ENCODE data around the gene PYGL.

Gene PYGL

GRCh38 chr14:50931559-50931958 is 12.7 kb downstream of the PYGL start:
- H3K27ac ChIP-seq (ENCODE audit: low read length): no peak overlapping the region
- H2AFZ ChIP-seq (ENCODE audit: low read depth, low read length): no peak overlapping the region
- H3K4me1 ChIP-seq (ENCODE audit: low read length): peaks cover 3% of the 10 kb centered on the region
- H3K27me3 ChIP-seq (ENCODE audit: low read depth, low read length): peaks cover 3% of the 10 kb centered on the region; the same call in 1 of the 2 replicates
- H3K9me3 ChIP-seq (ENCODE audit: insufficient read depth, low read length): no peaks in the 10 kb centered on the region
- no peaks in the 10 kb centered on the region for H4K20me1 ChIP-seq (ENCODE audit: insufficient read depth, low read length)
- TF ChIP-seq CTCF (IDR thresholded peaks at IDR 0.05; ENCODE audit: low read depth, low read length): no peak
- no peak for TF ChIP-seq EZH2phosphoT487 (IDR thresholded peaks at IDR 0.05; ENCODE audit: low read depth)
- H3K9ac ChIP-seq (ENCODE audit: low read length): no peak overlapping the region
- no peaks in the 10 kb centered on the region for H3K36me3 ChIP-seq (replicated peaks; ENCODE audit: low read depth, low read length)
- no peaks in the 10 kb centered on the region for H3K79me2 ChIP-seq (ENCODE audit: low read length)
- no peak overlapping the region for H3K4me2 ChIP-seq (ENCODE audit: low read length)
- no peak overlapping the region for H3K4me3 ChIP-seq (ENCODE audit: low read length)

GRCh38 chr14:50929506-50929905 is 14.8 kb downstream of the PYGL start:
- no peak overlapping the region for H3K9ac ChIP-seq (ENCODE audit: low read length)
- no peak overlapping the region for H3K4me2 ChIP-seq (ENCODE audit: low read length)
- TF ChIP-seq EZH2phosphoT487 (IDR thresholded peaks at IDR 0.05; ENCODE audit: low read depth) (no peak), CTCF (IDR thresholded peaks at IDR 0.05; ENCODE audit: low read depth, low read length) (no peak)
- no peak overlapping the region for H2AFZ ChIP-seq (ENCODE audit: low read depth, low read length)
- H3K27ac ChIP-seq (ENCODE audit: low read length): no peak overlapping the region
- H3K36me3 ChIP-seq (replicated peaks; ENCODE audit: low read depth, low read length): no peaks in the 10 kb centered on the region
- H3K9me3 ChIP-seq (ENCODE audit: insufficient read depth, low read length): no peaks in the 10 kb centered on the region
- H3K4me1 ChIP-seq (ENCODE audit: low read length): no peaks in the 10 kb centered on the region
- no peak overlapping the region for H3K4me3 ChIP-seq (ENCODE audit: low read length)
- no peaks in the 10 kb centered on the region for H4K20me1 ChIP-seq (ENCODE audit: insufficient read depth, low read length)
- no peaks in the 10 kb centered on the region for H3K79me2 ChIP-seq (ENCODE audit: low read length)
- H3K27me3 ChIP-seq (ENCODE audit: low read depth, low read length): peaks cover 3% of the 10 kb centered on the region; the same call in 1 of the 2 replicates

GRCh38 chr14:50928002-50928635 is 16.2 kb downstream of the PYGL start:
- Histone ChIP-seq H3K9ac (ENCODE audit: low read length) (no peak overlapping the region), H3K27me3 (ENCODE audit: low read depth, low read length) (peaks cover 3% of the 10 kb centered on the region; the same call in 1 of the 2 replicates), H3K4me3 (ENCODE audit: low read length) (no peak overlapping the region), H3K4me2 (ENCODE audit: low read length) (no peak overlapping the region), H3K9me3 (ENCODE audit: insufficient read depth, low read length) (no peaks in the 10 kb centered on the region), H3K27ac (ENCODE audit: low read length) (no peak overlapping the region), H3K4me1 (ENCODE audit: low read length) (no peaks in the 10 kb centered on the region), H4K20me1 (ENCODE audit: insufficient read depth, low read length) (no peaks in the 10 kb centered on the region), H3K79me2 (ENCODE audit: low read length) (no peaks in the 10 kb centered on the region), H3K36me3 (replicated peaks; ENCODE audit: low read depth, low read length) (no peaks in the 10 kb centered on the region), H2AFZ (ENCODE audit: low read depth, low read length) (no peak overlapping the region)
- TF ChIP-seq CTCF (IDR thresholded peaks at IDR 0.05; ENCODE audit: low read depth, low read length) (no peak), EZH2phosphoT487 (IDR thresholded peaks at IDR 0.05; ENCODE audit: low read depth) (no peak)

GRCh38 chr14:50926851-50927386 is 17.4 kb downstream of the PYGL start:
- Histone ChIP-seq H2AFZ (ENCODE audit: low read depth, low read length) (no peak overlapping the region), H3K79me2 (ENCODE audit: low read length) (no peaks in the 10 kb centered on the region), H3K27me3 (ENCODE audit: low read depth, low read length) (peaks cover 3% of the 10 kb centered on the region; the same call in 1 of the 2 replicates), H3K9ac (ENCODE audit: low read length) (no peak overlapping the region), H3K4me1 (ENCODE audit: low read length) (no peaks in the 10 kb centered on the region), H3K36me3 (replicated peaks; ENCODE audit: low read depth, low read length) (no peaks in the 10 kb centered on the region), H3K27ac (ENCODE audit: low read length) (no peak overlapping the region), H3K9me3 (ENCODE audit: insufficient read depth, low read length) (no peaks in the 10 kb centered on the region), H4K20me1 (ENCODE audit: insufficient read depth, low read length) (no peaks in the 10 kb centered on the region), H3K4me3 (ENCODE audit: low read length) (no peak overlapping the region), H3K4me2 (ENCODE audit: low read length) (no peak overlapping the region)
- TF ChIP-seq CTCF (IDR thresholded peaks at IDR 0.05; ENCODE audit: low read depth, low read length) (no peak), EZH2phosphoT487 (IDR thresholded peaks at IDR 0.05; ENCODE audit: low read depth) (no peak)
